ENCODE measurements around the gene CEACAM1.
"Not testable (repeated sequence)": the region's sequence is repeated elsewhere in the genome, so short reads cannot be mapped to it uniquely, and the experiment has no call there.

The CEACAM1 gene

GRCh38 chr19:42475366-42475765 lies 52.9 kb downstream of the CEACAM1 start:
- DNase-seq (ENCODE audit: low read depth in 2 of 2) = no peak

- DNase-seq (ENCODE audit: low read depth in 2 of 2) = no peak
Observed at GRCh38 chr19:42474743-42475142, 53.5 kb downstream of the CEACAM1 start.

- DNase-seq (ENCODE audit: low read depth in 2 of 2) = no peak
Observed at GRCh38 chr19:42473686-42474085, 54.6 kb downstream of the CEACAM1 start.

- DNase-seq (ENCODE audit: low read depth in 2 of 2) = no peak
Observed at GRCh38 chr19:42472402-42473147, 55.7 kb downstream of the CEACAM1 start.

GRCh38 chr19:42471554-42472249 lies 56.6 kb downstream of the CEACAM1 start:
- no peak for DNase-seq (ENCODE audit: low read depth in 2 of 2)

- DNase-seq (ENCODE audit: low read depth in 2 of 2) = no peak
Observed at GRCh38 chr19:42469311-42470235, 58.7 kb downstream of the CEACAM1 start.

GRCh38 chr19:42468273-42468796 lies 59.9 kb downstream of the CEACAM1 start:
- no peak for DNase-seq (ENCODE audit: low read depth in 2 of 2)

GRCh38 chr19:42467183-42467760 lies 61.0 kb downstream of the CEACAM1 start:
- DNase-seq (ENCODE audit: low read depth in 2 of 2) = no peak

GRCh38 chr19:42466521-42467182 lies 61.6 kb downstream of the CEACAM1 start:
- no peak for DNase-seq (ENCODE audit: low read depth in 2 of 2)

- no peak for DNase-seq (ENCODE audit: low read depth in 2 of 2)
Observed at GRCh38 chr19:42465827-42466280, 62.4 kb downstream of the CEACAM1 start.

- DNase-seq (ENCODE audit: low read depth in 2 of 2) = no peak
Observed at GRCh38 chr19:42461700-42462324, 66.5 kb downstream of the CEACAM1 start.

GRCh38 chr19:42461231-42461630 lies 67.0 kb downstream of the CEACAM1 start:
- DNase-seq (ENCODE audit: low read depth in 2 of 2) = not testable (repeated sequence)

GRCh38 chr19:42459926-42460325 lies 68.4 kb downstream of the CEACAM1 start:
- DNase-seq (ENCODE audit: low read depth in 2 of 2) = no peak
